Eye (tissue), 1 donor: ENCODE data around the gene MKS1.

Experiments used
- DNase-seq: peaks from one replicate; pipeline ENCODE4 v3.0.0-alpha.2; 2015

MKS1 gene

DNA sequence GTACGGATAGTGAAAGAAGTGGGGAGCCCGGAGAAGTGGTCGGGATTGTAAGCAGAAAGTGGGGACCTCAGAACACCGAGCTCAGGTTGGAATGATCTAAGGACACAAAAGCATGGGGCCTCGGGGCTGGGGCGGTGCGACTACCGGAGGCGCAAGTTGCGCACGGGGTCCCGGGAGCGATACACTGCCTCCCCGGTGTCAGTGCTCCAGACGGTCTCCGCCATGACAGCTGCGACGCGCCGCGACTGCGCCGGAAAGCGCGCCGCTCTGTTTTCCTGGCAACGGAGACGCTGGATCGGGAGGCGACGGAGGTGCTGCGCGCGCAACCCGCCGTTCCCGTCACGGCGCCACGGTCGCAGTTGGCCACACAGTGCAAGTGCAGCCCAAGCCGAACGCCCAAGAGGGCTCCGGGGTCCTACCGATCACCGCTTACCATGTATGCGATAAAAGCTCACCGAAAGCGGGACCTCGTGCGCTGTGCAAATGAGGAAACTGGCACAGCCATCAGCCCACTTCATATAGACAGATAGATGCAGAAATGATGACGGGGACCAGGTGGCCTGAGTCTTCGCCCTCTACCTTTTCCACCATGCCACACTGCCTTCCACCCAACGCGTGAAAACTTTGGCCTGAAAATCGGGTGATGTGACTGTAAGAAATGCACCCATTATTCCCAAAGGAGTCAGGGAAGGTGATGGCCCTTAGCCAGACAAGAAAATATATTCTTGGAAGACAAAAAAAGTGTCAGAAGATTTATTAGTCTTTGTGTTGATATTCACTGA lies at the start of gene MKS1:
Gene MKS1 (minus strand): TSS at position 249 of the 782 bp plus-strand sequence. CDS start 25 bp downstream, at position 224.
- DNase-seq, result peak; percentile 97

DNA sequence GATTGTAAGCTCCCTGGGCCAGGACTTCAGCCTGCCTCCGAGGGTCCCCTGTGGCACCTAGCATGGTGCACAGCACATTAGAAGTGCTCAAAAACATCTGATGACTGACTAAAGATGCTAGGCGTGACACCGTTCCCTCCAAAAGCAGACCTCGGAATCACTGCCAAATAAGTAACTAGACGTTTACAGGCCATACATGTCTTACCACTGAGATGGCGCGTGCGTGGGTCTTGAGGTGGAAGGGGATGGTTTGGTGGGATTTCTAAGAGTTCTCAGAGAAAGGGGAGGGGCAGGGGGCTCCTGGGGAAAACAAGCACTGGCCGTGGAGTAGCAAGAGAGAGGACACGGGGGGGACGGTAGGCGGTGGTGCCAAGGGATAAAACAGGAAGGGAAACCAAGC lies 49.3 kb upstream of the MKS1 start:
- DNase-seq, result no peak

DNA sequence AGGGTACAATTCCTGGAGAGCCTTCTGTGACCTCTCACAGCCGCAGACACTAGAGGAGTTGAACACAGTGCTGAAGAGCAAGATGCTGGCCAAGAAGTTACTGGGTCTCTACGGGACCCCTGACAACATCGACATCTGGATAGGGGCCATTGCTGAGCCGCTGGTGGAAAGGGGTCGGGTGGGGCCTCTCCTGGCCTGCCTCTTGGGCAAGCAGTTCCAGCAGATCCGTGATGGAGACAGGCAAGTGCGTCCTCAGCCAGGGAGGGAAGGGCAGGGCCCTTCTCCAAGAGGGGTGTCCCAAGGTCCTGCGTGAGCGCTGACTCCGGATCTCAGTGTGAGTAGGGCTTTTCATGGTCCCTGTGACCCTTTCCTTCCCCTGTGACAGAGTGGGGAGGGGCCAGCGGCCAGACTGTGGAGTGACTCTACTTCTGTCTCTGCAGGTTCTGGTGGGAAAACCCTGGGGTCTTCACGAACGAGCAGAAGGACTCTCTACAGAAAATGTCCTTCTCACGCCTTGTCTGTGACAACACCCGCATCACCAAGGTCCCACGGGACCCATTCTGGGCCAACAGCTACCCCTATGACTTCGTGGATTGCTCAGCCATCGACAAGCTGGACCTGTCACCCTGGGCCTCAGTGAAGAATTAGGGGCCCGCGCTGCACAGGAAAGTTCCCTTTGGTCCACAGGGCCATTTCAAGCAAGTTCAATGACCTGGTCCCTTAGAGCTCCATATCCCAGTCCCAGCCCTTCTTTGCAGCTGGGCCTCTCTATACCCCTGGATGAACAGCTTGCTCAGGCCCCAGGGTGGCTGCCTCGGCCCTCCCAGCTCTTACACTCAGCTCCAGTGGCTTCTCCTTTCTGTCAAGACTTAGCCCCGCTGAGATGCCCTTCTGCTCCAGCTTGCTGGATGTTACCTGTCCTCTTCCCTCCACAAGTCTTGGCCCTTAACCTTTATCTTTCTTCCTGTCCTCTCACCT lies 48.6 kb upstream of the MKS1 start:
- no peak for DNase-seq

DNA sequence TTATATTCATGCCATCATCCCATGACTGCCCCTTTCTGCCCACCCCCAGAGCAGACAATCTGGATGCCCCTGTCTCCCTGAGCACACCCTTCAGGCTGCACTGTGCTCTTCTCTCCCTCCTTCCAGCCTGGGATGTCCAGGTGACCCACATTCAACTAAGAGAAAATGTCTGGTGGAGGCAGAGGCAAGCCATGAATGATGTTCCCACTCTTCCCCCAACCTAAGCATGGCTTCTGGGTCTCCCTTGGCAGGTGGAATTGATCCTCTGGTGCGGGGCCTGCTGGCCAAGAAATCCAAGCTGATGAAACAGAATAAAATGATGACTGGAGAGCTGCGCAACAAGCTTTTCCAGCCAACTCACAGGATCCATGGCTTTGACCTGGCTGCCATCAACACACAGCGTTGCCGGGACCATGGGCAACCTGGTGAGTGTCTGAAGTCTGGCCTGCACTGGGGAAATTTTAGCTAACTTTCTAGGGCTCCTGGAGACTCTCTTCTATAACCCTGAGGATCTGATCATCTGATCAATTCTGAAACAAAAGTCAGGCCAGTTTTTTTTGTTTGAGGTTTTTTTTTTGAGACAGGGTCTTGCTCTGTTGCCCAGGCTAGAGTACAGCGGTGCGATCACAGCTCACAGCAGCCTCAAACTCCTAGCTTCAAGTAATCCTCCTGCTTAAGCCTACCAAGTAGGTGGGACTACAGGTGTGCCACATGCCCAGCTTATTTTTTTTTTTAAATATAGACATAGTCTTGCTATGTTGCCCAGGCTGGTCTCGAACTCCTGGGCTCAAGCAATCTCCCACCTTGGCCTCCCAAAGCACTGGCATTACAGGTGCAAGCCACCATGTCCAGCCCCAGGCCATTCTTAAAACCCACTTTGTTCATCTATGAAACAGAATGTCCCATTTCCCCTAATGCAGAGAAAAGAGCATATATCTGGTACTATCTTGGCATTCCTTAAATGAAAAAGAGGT lies 47.1 kb upstream of the MKS1 start:
- no peak for DNase-seq

DNA sequence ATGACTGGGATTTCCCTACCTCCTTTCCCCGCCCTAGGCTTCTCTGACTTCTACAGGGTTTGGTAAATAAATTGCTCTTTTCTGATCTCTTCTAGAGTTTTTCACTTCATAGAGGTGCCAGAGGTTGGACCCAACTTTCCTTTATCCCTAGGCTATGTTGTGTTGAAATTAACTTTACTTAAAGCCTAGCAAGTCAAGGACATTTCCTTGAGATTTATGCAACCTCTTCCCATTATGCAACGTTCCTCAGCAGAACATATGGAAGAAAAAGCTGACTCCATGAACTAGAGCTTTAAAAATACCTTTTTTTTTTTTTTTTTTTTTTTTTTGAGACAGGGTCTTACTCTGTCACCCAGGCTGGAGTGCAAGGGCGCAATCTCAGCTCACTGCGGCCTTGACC lies 46.2 kb upstream of the MKS1 start:
- no peak for DNase-seq

DNA sequence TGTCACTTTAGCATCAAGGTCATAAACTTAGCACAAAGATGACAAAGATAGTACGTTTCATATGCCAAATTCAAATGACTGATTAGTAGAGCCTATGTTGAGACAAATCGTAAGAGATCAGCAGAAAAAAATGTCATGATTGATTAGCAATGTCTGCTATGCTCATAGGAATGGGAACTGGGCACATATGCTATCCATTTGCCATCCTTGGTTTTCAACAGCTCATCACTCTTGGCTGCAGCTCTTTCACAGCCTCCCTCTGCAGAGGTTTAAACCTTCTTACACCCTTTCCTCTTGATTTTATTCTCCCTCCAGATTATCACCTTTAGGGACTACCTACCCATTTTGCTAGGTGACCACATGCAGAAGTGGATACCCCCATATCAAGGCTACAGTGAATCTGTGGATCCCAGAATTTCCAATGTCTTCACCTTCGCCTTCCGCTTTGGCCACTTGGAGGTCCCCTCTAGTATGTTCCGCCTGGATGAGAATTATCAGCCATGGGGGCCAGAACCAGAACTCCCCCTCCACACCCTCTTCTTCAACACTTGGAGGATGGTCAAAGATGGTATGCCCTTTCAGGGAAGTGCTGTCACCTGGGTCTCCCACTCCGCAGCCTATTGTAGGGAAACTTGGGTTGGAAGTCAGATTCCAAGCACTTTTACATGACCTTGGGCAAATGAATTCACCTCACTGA lies 45.5 kb upstream of the MKS1 start:
- DNase-seq, result no peak

DNA sequence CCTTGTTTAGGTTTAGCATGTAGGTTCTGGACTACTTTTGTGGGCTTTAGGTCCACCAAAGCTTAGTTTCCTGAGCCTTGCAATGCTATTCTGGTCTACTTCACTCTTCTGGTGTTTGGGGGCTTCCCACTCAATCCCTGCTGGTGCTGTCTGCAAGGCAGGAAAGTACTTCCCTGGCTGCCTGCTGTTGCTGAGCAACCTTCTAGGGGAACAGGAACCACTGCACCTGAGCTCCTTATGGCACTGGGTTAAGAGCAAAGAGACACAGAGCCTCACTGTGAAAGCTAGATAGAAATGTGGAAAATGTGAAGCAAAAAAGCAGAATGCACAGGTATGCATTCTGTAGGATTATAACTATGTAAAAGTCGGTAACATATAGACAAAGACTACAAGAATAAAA lies 44.7 kb upstream of the MKS1 start:
- no peak for DNase-seq

DNA sequence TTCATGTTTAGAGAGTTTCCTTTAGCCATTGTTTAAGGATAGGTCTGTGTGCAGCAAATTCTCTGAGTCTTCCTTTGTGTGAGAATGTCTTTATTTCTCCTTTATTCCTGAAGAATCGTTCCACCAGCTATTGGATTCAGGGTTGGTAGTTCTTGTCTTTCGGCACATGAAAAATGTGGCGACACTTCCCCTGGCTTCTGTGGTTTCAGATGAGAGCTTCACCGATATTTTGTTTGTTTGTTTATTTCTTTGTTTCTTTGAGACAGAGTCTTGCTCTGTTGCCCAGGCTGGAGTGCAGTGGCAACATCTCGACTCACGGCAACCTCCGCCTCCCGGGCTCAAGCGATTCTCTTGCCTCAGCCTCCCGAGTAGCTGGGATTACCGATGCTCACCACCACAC lies 43.1 kb upstream of the MKS1 start:
- DNase-seq, result no peak

DNA sequence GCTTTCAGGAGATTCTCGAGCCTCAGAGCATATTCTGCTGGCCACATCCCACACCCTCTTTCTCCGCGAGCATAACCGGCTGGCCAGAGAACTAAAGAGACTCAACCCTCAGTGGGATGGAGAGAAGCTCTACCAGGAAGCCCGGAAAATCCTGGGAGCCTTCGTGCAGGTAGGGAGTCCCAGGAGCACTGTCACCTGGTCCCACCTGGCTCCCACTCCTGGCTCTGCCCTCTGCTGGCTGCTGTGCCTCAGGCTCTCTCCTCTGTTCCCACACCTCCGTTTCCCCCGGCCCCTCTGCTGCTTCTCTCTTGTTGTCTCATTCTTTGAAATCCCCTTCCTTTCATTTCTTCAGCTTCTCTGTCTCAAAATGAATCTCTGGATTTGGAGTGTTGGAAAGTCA lies 35.7 kb upstream of the MKS1 start:
- no peak for DNase-seq

DNA sequence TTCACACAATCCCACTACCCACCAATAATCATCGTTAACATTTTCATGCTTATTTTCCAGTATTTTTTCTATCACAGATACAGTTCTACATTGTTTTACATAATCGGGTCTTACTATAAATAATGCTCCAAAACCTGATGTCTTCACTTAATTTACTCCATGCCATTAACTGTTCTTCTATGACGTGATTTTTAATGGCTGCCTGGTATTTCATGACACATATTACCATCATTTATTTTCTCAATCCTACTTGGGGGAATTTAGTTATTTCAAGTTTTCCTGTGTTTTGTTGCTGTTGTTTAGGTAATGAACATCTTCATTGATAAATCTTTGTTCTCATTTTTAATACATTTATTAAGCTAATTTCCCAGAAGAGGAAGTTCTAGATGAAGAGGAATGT lies 34.0 kb upstream of the MKS1 start:
- DNase-seq, result no peak

DNA sequence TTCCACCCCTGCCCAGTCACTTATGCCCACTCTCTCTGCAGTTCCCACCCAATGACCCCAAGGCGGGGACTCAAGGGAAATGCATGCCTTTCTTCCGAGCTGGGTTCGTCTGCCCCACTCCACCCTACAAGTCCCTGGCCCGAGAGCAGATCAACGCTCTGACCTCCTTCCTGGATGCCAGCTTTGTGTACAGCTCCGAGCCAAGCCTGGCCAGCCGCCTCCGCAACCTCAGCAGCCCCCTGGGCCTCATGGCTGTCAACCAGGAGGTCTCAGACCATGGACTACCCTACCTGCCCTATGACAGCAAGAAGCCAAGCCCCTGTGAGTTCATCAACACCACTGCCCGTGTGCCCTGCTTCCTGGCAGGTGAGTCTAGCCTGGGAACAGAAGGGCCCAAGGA lies 33.1 kb upstream of the MKS1 start:
- DNase-seq, result no peak

DNA sequence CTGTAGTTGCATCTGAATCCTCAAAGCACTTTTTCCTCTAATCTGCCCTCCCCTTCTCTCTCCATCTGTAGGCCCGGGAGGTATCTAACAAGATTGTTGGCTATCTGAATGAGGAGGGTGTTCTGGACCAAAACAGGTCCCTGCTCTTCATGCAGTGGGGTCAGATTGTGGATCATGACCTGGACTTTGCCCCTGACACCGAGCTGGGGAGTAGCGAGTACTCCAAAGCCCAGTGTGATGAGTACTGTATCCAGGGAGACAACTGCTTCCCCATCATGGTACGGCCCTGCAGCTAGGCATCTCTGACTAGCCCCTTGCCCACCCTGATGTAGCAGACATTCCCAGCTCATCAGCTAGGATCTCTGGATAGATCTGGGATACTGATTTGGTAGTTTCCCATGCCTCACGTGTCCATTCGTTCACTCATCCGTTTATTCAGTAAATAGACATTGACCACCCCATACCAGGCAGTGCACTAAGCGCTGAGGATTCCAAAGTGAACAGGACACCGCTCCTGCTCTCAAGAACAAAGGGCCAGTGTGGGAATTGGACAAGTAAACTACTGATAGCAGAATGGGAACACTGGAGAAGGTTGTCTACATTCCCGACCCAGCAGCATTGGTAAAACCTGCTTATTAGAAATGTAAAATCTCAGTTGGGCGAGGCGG lies 31.4 kb upstream of the MKS1 start:
- DNase-seq, result no peak

DNA sequence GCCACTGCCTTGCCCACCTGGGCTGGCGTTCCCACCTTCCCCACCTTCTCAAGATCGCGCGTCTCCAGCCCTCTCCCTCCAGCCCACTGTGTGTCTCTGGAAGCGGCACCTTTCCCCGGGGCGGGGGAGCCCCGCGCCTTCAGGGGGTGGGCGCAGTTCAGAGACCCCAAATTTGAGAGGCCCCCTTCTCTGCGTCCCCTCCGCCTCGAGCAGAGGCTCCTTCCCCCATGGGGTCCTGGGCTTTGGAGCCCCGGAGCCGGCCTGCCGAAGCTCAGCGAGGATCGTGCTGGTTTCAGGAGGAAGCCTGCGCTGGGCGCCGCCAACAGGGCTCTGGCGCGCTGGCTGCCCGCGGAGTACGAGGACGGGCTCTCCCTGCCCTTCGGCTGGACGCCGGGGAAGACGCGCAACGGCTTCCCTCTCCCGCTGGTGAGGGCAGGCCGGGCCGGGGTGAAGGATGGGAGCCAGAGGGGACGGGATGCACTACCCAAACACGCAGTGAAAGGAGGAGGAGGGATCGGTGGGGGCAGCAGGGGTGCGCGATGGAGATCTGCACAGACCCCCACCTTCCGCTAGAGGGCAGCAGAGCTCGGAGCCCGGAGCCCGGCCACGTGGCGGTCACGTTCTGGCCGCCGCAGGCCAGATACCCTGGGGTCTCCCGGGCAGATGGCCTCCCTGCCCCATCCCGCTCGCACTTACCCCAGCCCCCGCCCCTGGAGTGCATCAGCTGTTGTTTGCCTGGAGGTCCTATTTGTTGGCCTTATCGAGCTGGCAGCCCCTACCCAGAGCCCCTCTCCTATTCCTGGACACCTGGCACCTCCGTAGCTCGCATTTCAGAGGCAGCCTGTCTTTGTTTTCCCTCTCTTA lies 30.4 kb upstream of the MKS1 start:
- DNase-seq, result peak; percentile 93

DNA sequence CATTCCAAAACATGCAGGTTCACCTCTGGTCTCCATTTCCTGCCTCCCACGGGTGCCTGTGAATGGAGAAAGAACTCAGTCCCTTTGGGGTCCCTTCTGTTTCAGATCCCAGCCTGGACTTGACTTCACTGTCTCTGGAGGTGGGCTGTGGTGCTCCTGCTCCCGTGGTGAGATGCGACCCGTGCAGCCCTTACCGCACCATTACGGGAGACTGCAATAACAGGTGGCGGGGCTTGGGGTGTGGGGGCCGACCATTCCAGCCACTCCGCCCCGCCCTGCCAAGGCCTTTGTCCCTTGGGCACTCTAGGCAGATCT lies 29.9 kb upstream of the MKS1 start:
- no peak for DNase-seq

DNA sequence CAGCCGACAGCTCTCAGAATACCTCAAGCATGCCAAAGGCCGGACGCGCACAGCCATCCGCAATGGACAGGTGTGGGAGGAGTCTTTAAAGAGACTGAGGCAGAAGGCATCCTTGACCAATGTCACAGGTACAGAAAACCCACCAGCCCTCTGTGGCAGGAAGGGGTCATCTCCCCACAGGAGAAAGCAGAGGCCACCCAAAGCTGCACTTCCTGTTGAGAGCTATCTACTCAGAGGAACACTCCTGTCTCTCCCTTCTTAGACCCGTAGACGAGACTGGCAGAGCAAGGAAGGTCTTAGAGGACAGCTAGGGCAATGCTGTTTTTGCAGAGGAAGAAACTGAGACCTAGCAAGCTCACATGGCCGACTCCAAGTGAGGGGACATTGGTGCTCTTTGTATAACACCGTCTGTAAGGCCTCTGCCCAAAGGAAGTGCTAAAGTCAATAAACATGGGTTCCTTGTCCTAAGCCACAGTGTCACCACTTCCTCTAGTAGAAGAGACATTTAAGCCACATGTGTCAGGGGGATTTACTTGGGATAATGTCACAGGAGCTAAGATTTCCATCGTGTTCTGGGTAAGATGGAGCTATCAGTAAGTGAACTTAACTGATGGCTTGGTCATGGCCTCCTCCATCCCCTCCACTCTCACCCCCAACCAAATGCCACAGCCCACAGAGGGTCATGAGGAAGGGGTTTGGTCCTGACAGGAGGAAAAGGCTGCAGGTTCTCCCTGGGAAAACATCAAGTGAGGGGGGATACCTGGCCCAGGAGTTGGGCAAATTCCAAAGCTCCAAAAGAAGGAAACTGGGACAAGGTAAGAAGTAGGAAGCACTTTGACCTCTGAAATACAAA lies 28.7 kb upstream of the MKS1 start:
- DNase-seq, result no peak

DNA sequence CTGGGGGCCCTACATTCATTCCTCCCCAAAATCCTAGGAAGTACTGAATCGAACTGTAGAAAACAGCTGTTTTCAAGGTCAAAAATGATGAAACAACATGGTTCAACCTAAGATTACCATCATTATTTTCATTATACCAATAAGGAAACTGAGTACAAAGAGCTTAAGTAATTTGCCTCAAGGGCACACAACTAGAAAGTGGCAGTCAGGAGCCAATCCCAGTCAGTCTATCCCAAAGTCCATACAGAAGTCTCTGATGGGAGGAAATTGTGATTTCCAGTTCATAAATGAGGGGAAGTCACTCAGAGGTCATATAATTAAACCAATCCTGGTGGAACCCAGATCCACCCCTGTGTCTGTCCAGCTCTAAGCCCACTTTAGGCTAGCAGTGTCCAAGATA lies 27.7 kb upstream of the MKS1 start:
- no peak for DNase-seq

DNA sequence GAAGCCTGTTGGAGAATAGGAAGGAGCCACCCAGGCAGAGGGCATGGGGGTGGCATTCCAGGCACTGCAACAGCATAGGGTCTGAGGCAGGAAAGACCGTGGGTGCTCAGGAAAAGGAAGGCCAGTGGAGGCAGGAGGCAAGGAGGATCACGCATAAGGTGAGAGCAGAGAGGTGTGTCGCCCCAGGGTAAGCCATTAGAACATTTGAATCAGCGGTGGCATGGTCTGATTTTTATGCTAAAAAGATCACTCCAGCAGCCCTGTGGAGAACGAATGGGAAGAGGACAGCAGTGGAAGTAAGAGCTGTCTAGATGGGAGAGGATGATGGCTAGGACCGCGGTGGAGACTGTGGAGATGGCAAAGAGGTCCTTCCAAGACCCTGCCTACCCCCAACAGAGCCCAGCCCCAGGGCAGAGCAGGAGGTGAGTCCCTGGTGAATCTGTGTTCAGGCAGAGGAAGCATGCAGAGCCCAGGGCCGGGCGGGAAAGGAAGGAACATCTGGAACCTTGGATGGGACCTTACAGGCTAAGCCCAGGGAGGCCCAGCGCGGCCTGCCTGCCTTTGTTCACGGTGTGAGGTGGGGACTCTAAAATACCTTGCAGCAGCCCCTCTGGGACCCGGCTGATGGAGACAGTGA lies 27.2 kb upstream of the MKS1 start:
- no peak for DNase-seq

DNA sequence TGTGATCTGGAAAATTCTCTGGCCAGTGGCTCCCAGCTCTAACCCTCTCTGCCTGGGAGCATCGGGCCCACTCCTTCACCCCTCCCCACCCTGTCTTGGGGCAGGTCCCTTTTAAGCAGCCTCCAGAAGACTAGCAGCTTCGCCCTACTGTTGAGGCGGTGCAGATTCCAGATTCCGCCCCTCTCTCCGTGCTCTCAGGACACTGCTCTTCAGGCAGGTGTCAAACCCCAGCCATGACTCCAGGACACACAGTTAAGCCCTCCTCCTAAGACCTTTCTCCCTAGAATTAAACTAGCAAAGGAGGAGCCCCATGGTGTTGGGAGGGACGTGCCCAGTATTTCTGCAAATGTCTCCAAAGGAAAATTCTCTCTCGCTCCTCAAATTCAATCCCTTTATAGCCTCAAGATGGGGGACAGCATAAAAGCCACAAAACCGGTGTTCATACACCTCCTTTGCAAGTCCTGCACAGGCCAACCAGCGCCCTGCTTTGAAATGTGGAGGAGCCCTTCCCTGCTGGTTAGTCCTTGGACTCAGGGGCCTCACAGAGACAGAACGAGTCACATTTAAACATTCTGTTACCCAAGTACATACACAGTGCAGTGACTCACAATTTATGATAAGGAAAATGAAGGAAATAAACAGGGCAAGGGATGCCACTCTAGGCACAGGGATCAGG lies 26.5 kb upstream of the MKS1 start:
- no peak for DNase-seq

DNA sequence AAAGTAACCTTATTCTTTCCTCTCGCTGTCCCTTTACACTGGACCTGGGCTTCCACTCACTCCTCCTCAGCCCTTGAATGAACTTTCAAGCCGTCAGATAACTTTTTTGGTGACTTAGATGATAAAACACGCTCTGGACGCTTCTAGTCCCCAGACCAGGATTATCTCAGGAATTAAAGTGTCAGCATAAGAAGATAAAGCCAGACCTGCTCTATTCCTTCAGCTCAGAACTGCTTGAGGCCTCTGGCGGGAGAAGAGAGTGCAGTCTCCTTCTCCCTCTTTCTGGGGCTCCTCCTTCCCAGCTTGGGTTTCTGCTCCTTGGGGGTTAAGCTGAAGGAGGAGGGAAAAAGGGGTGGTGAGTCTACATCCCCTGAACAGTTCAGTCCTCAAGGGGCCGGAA lies 25.9 kb upstream of the MKS1 start:
- no peak for DNase-seq
